ENCODE measurements around the gene FBXW12. TPM values are rescaled to one million over a fixed set of nuclear protein-coding genes. Genes with fewer than 3 reads are reported as not detected.

FBXW12 gene
- total RNA-seq, 1 experiment from 2014 or later: not detected

GRCh38 chr3:48416546-48416945 lies 44.5 kb downstream of the FBXW12 start:
- H3K4me1 ChIP-seq (ENCODE audit: control insufficient read depth in 1 of 2, insufficient read depth in 2 of 2, low read length in 2 of 2): no peaks in the 10 kb centered on the region
- DNase-seq (ENCODE audit: low read depth, low spot score) (no peak), ATAC-seq (no peak)
- intact Hi-C loops (cut with micrococcal nuclease): no loop called here
- ChIA-PET RAD21 (ENCODE audit: low non-redundant PET in 1 of 2, low total read pairs in 2 of 2, uncharacterized antibody in 2 of 2, unreplicated experiment in 2 of 2) (interaction anchor here in 1 of 2 experiments (1.3 kb wide), 1 partner anchor 19 kb away, joined by 5 read pairs; no protein-coding TSS in a partner anchor), POLR2A (no interaction called here), CTCF (no interaction called here)
- H3K9me2 ChIP-seq (ENCODE audit: insufficient read depth): no peaks in the 10 kb centered on the region
- no peaks in the 10 kb centered on the region for H3K9me3 ChIP-seq (ENCODE audit: control insufficient read depth in 1 of 2, insufficient read depth in 1 of 2, low read depth in 1 of 2, low read length in 2 of 2)
- no TSS peak for BruUV-seq (replicated peaks)
- no peak overlapping the region for H3K4me2 ChIP-seq (ENCODE audit: low read length)
- no peaks in the 10 kb centered on the region for H3K27me3 ChIP-seq (ENCODE audit: insufficient read depth, low read length)
- H3K36me3 ChIP-seq (ENCODE audit: control insufficient read depth in 1 of 2, insufficient read depth in 2 of 2, low read length in 2 of 2): no peaks in the 10 kb centered on the region; a peak in 1 of 4 replicates
- no peak overlapping the region for H2AFZ ChIP-seq (ENCODE audit: low read depth, low read length, poor library complexity, severe bottlenecking)
- no peaks in the 10 kb centered on the region for H3K79me2 ChIP-seq (ENCODE audit: insufficient read depth, low read length)
- no peaks in the 10 kb centered on the region for H4K20me1 ChIP-seq (ENCODE audit: insufficient read depth)
- no peak overlapping the region for H3K27ac ChIP-seq (ENCODE audit: low read depth, low read length)
- H3K9ac ChIP-seq (ENCODE audit: low read length): no peak overlapping the region
- H3K4me3 ChIP-seq (replicated peaks in 1 of 2; ENCODE audit: low read depth in 1 of 2, low read length in 2 of 2): no peak overlapping the region
- TF ChIP-seq EGR1 (IDR thresholded peaks at IDR 0.05; ENCODE audit: low read depth): no peak
- TF ChIP-seq POLR2A (IDR thresholded peaks at IDR 0.05; ENCODE audit: borderline replicate concordance, extremely low read depth, insufficient read depth, insufficient read length): no peak

GRCh38 chr3:48417529-48418108 lies 45.6 kb downstream of the FBXW12 start:
- Histone ChIP-seq H2AFZ (ENCODE audit: low read depth, low read length, poor library complexity, severe bottlenecking) (no peak overlapping the region), H4K20me1 (ENCODE audit: insufficient read depth) (no peaks in the 10 kb centered on the region), H3K9me3 (ENCODE audit: control insufficient read depth in 1 of 2, insufficient read depth in 1 of 2, low read depth in 1 of 2, low read length in 2 of 2) (no peaks in the 10 kb centered on the region), H3K4me1 (ENCODE audit: control insufficient read depth in 1 of 2, insufficient read depth in 2 of 2, low read length in 2 of 2) (no peaks in the 10 kb centered on the region), H3K27me3 (ENCODE audit: insufficient read depth, low read length) (no peaks in the 10 kb centered on the region), H3K4me3 (replicated peaks in 1 of 2; ENCODE audit: low read depth in 1 of 2, low read length in 2 of 2) (no peak overlapping the region), H3K27ac (ENCODE audit: low read depth, low read length) (no peak overlapping the region), H3K79me2 (ENCODE audit: insufficient read depth, low read length) (no peaks in the 10 kb centered on the region), H3K4me2 (ENCODE audit: low read length) (no peak overlapping the region), H3K36me3 (ENCODE audit: control insufficient read depth in 1 of 2, insufficient read depth in 2 of 2, low read length in 2 of 2) (no peaks in the 10 kb centered on the region; a peak in 1 of 4 replicates), H3K9ac (ENCODE audit: low read length) (no peak overlapping the region), H3K9me2 (ENCODE audit: insufficient read depth) (no peaks in the 10 kb centered on the region)
- TF ChIP-seq CBX3 (IDR thresholded peaks at IDR 0.05; ENCODE audit: low read depth) (no peak), ZNF274 (IDR thresholded peaks at IDR 0.05; ENCODE audit: low read depth, low read length) (no peak), EZH2phosphoT487 (IDR thresholded peaks at IDR 0.05; ENCODE audit: borderline replicate concordance) (no peak), ZFX (IDR thresholded peaks at IDR 0.05) (no peak), ELF1 (IDR thresholded peaks at IDR 0.05; ENCODE audit: borderline replicate concordance, low read depth) (no peak), POLR2A (IDR thresholded peaks at IDR 0.05; ENCODE audit: borderline replicate concordance, extremely low read depth, insufficient read depth, insufficient read length) (no peak), FOSL1 (IDR thresholded peaks at IDR 0.05; ENCODE audit: low read depth) (no peak), POLR2AphosphoS5 (IDR thresholded peaks at IDR 0.05; ENCODE audit: low read depth, low read length) (no peak), JUND (IDR thresholded peaks at IDR 0.05) (no peak), ATF3 (IDR thresholded peaks at IDR 0.05) (no peak), SRF (IDR thresholded peaks at IDR 0.05; ENCODE audit: low read depth) (no peak), EGR1 (IDR thresholded peaks at IDR 0.05; ENCODE audit: low read depth) (no peak), SP1 (IDR thresholded peaks at IDR 0.05; ENCODE audit: low read depth) (no peak), CTCF (IDR thresholded peaks at IDR 0.05 in 2 of 3, conservative IDR thresholded peaks at IDR 0.05 in 1 of 3; ENCODE audit: borderline replicate concordance in 1 of 3, insufficient read depth in 1 of 3, low read depth in 2 of 3, low read length in 2 of 3) (no peak)
- no peak for ATAC-seq
- ChIA-PET RAD21 (ENCODE audit: low non-redundant PET in 1 of 2, low total read pairs in 2 of 2, uncharacterized antibody in 2 of 2, unreplicated experiment in 2 of 2) (no interaction called here), POLR2A (no interaction called here), CTCF (no interaction called here)
- no TSS peak for BruUV-seq (replicated peaks)
- DNase-seq (ENCODE audit: low read depth, low spot score): no peak
- intact Hi-C loops (cut with micrococcal nuclease): no loop called here

Measured in HCT116 (cell line).